PC-3 (cell line): Measurements from ENCODE around the gene ARID1A.

ENCODE experiments used
- EZH2 ChIP-seq: fragments of 300-600 bp; sonication (generic); IDR thresholded peaks from one replicate; pipeline ENCODE4 v1.6.1; 2017; ENCODE audit warnings: antibody characterized with exemption, mild to moderate bottlenecking, low read length; ENCODE audit not compliant: unreplicated experiment
- TF ChIP-seq, protein P1 (sequence below): fragments of 300-600 bp; sonication (generic); conservative IDR thresholded peaks from 2 replicates; pipeline ENCODE4 v1.5.1; 2017; ENCODE audit warnings: antibody characterized with exemption, low read depth, mild to moderate bottlenecking, low read length

DNA sequence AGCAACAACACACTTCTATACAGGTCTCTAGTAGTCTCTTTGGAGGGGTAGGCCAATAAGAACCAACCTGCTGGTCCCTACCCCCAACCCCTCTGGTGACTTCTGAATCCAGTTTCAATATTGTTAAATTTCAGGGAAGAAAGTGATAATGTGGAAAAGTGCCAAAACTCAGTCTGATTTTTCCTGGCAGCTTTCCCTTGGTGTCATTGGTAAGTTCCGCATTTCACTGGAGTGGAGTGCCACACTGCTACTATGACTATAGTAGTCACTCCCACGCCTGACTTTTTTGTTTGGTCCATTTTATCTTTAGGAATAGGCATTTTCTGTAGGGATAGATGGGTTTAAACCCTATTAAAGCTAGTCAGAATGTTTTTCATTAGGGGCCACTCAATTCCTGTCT lies 5.7 kb upstream of the ARID1A start:
- TF ChIP-seq EZH2: no peak
- TF ChIP-seq, protein P1, sequence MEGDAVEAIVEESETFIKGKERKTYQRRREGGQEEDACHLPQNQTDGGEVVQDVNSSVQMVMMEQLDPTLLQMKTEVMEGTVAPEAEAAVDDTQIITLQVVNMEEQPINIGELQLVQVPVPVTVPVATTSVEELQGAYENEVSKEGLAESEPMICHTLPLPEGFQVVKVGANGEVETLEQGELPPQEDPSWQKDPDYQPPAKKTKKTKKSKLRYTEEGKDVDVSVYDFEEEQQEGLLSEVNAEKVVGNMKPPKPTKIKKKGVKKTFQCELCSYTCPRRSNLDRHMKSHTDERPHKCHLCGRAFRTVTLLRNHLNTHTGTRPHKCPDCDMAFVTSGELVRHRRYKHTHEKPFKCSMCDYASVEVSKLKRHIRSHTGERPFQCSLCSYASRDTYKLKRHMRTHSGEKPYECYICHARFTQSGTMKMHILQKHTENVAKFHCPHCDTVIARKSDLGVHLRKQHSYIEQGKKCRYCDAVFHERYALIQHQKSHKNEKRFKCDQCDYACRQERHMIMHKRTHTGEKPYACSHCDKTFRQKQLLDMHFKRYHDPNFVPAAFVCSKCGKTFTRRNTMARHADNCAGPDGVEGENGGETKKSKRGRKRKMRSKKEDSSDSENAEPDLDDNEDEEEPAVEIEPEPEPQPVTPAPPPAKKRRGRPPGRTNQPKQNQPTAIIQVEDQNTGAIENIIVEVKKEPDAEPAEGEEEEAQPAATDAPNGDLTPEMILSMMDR: no peak
